Mesenchymal stem cell (in vitro differentiated cells and primary cell): ENCODE measurements around the gene CLMN.

Source experiments
- DNase-seq: peaks from one replicate; pipeline ENCODE4 v3.0.0-alpha.2; 2013
- H2AFZ ChIP-seq: one replicate; pipeline ENCODE4 v1.6.1; 2013; ENCODE audit warnings: low read depth, mild to moderate bottlenecking, control low read depth, inconsistent platforms, low read length, moderate library complexity
- H2AK5ac ChIP-seq: 2 replicates; pipeline ENCODE4 v1.6.1; 2013; ENCODE audit warnings: low read length, moderate library complexity, mild to moderate bottlenecking, inconsistent platforms; ENCODE audit not compliant: severe bottlenecking
- H2BK120ac ChIP-seq: one replicate; pipeline ENCODE4 v1.6.1; 2013; ENCODE audit warnings: low read depth, mild to moderate bottlenecking, inconsistent platforms, low read length, moderate library complexity
- H2BK12ac ChIP-seq, 2 experiments: one replicate each; pipeline ENCODE4 v1.6.1; 2013; ENCODE audit warnings: inconsistent platforms in 2 of 2, low read length in 2 of 2, mild to moderate bottlenecking in 2 of 2, moderate library complexity in 2 of 2, control low read depth in 1 of 2
- H2BK15ac ChIP-seq: one replicate; pipeline ENCODE4 v1.6.1; 2013; ENCODE audit warnings: mild to moderate bottlenecking, low read depth, inconsistent platforms; ENCODE audit not compliant: poor library complexity, severe bottlenecking
- H2BK5ac ChIP-seq: 2 replicates; pipeline ENCODE4 v1.6.1; 2013; ENCODE audit warnings: low read depth, mild to moderate bottlenecking, low read length, control low read depth, inconsistent platforms; ENCODE audit not compliant: poor library complexity, severe bottlenecking
- H3K14ac ChIP-seq, 2 experiments: one replicate each; pipeline ENCODE4 v1.6.1; 2013; ENCODE audit warnings: inconsistent platforms in 2 of 2, low read length in 2 of 2, control low read depth in 1 of 2, mild to moderate bottlenecking in 1 of 2, moderate library complexity in 1 of 2
- H3K18ac ChIP-seq, 2 experiments: one replicate each; pipeline ENCODE4 v1.6.1; 2013; ENCODE audit warnings: inconsistent platforms in 2 of 2, low read length in 2 of 2, control low read depth in 1 of 2, low read depth in 1 of 2, mild to moderate bottlenecking in 1 of 2
- H3K23ac ChIP-seq, 2 experiments: one replicate each; pipeline ENCODE4 v1.6.1; 2013; ENCODE audit warnings: inconsistent platforms in 2 of 2, low read length in 2 of 2, mild to moderate bottlenecking in 2 of 2, moderate library complexity in 2 of 2, control low read depth in 1 of 2
- H3K27ac ChIP-seq: 2 replicates; pipeline ENCODE4 v1.5.1; 2013; ENCODE audit warnings: mild to moderate bottlenecking, moderate library complexity, low read length, control low read depth, inconsistent platforms; ENCODE audit not compliant: poor library complexity, severe bottlenecking
- H3K27me3 ChIP-seq, 2 experiments: 2 replicates each; pipeline versions ENCODE4 v1.6.1 to v1.7.0; 2013; ENCODE audit warnings: low read length in 2 of 2, mild to moderate bottlenecking in 2 of 2, moderate library complexity in 2 of 2, control low read depth in 1 of 2, inconsistent platforms in 1 of 2; ENCODE audit not compliant: control insufficient read depth in 1 of 2, insufficient read depth in 1 of 2
- H3K36me3 ChIP-seq, 2 experiments: 2 replicates each; pipeline versions ENCODE4 v1.6.1 to v1.7.0; 2013; ENCODE audit warnings: low read length in 2 of 2, control low read depth in 1 of 2, inconsistent platforms in 1 of 2, low read depth in 1 of 2, mild to moderate bottlenecking in 1 of 2; ENCODE audit not compliant: insufficient read depth in 2 of 2, control insufficient read depth in 1 of 2
- H3K4ac ChIP-seq, 2 experiments: one replicate each; pipeline ENCODE4 v1.6.1; 2013; ENCODE audit warnings: inconsistent platforms in 2 of 2, low read length in 2 of 2, mild to moderate bottlenecking in 2 of 2, moderate library complexity in 2 of 2, control low read depth in 1 of 2, low read depth in 1 of 2
- H3K4me1 ChIP-seq: 2 replicates; pipeline ENCODE4 v1.6.1; 2013; ENCODE audit warnings: low read depth, low read length, control low read depth; ENCODE audit not compliant: control insufficient read depth, insufficient read depth
- H3K4me2 ChIP-seq: 2 replicates; pipeline ENCODE4 v1.6.1; 2013; ENCODE audit warnings: low read length, mild to moderate bottlenecking, inconsistent platforms; ENCODE audit not compliant: poor library complexity, severe bottlenecking
- H3K4me3 ChIP-seq, 2 experiments: 2 replicates each; pipeline versions ENCODE4 v1.5.1 to v1.7.0; 2013; ENCODE audit warnings: low read length in 2 of 2, mild to moderate bottlenecking in 2 of 2, control low read depth in 1 of 2, low read depth in 1 of 2; ENCODE audit not compliant: insufficient read depth in 1 of 2
- H3K79me1 ChIP-seq: replicated peaks from 2 replicates; pipeline ENCODE4 v1.6.1; 2013; ENCODE audit warnings: mild to moderate bottlenecking, control low read depth, low read length, inconsistent platforms; ENCODE audit not compliant: poor library complexity, severe bottlenecking
- H3K9ac ChIP-seq: 2 replicates; pipeline ENCODE4 v1.7.0; 2013; ENCODE audit warnings: mild to moderate bottlenecking, low read length, moderate library complexity
- H3K9me3 ChIP-seq: 2 replicates; pipeline ENCODE4 v1.7.0; 2013; ENCODE audit warnings: mild to moderate bottlenecking, low read length; ENCODE audit not compliant: control insufficient read depth
- H4K8ac ChIP-seq: one replicate; pipeline ENCODE4 v1.6.1; 2013; ENCODE audit warnings: inconsistent platforms, mild to moderate bottlenecking, low read length, moderate library complexity
- H4K91ac ChIP-seq: one replicate; pipeline ENCODE4 v1.6.1; 2013; ENCODE audit warnings: mild to moderate bottlenecking, low read length, inconsistent platforms
- WGBS: methylation state at CpG from one replicate; pipeline ENCODE4 v1.1.7; 2013; ENCODE audit warnings: mixed read lengths; 5-methylcytosine and 5-hydroxymethylcytosine counted together

Gene CLMN

DNA sequence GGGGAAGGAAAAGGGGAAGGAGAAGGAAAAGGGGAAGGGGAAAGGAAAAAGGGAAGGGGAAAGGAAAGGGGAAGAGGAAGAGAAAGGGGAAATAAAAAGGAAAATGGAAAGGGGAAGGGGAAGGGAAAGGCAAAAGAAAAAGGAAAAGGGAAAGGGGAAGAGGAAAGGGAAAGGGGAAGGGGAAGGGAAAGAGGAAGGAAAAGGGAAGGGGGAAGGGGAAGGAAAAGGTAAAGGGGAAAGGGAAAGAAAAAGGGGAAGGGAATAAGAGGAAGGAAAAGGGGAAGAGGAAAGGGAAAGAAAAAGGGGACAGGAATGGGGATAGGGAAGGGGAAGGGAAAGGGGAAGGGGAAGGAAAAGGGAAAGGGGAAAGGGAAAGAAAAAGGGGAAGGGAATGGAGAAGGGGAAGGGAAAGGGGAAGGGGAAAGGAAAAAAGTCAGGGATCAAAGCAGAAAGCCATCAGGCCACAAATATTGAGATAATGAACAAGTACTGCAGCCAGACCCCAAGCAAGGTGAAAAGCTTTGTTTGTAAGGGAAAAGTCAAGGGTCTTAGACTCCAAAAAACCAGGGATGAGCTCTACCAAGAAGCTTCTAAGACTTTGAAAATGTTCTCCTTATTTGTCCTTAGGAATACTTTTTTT lies 182.4 kb downstream of the CLMN start:
- Histone ChIP-seq H3K4me1 (peaks cover 3% of the 10 kb centered on the region), H2BK15ac (no peak overlapping the region), H2BK12ac (no peak overlapping the region), H4K8ac (no peak overlapping the region), H3K9me3 (no peaks in the 10 kb centered on the region), H3K4me3 (no peak overlapping the region), H3K18ac (no peak overlapping the region), H2BK5ac (no peak overlapping the region), H2AFZ (no peak overlapping the region), H3K23ac (no peak overlapping the region), H3K36me3 (peaks cover 0 to 11% of the 10 kb centered on the region in 2 experiments), H3K4me2 (no peak overlapping the region), H3K27ac (no peak overlapping the region), H3K14ac (no peak overlapping the region), H3K9ac (peak overlapping the region; percentile 71), H3K79me1 (peaks cover 13% of the 10 kb centered on the region), H3K4ac (no peak overlapping the region), H3K27me3 (no peaks in the 10 kb centered on the region), H4K91ac (no peak overlapping the region), H2BK120ac (no peak overlapping the region), H2AK5ac (no peak overlapping the region)
- no peak for DNase-seq

DNA sequence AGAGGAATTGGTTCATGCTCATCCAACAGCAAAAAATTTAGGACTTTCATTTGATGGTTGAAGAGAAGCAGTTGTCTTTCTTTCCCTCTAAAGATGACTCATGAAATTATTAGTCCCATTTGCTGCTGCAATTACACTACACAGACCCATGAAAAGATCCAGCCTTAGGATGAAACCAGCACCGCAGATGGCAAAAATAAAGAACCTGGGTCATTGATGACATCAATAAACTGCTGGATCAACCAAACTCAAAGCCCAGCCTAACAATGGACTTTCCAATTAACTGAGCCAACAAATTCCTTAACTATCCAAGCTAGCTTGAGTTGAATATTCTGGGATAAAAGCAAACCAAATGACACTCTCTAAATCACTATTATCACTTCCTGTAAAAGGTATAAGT lies 183.1 kb downstream of the CLMN start:
- no peaks in the 10 kb centered on the region for H3K9me3 ChIP-seq
- H2BK12ac ChIP-seq: no peak overlapping the region
- H3K27me3 ChIP-seq: no peaks in the 10 kb centered on the region
- no peak overlapping the region for H2BK120ac ChIP-seq
- H4K91ac ChIP-seq: no peak overlapping the region
- H3K4me3 ChIP-seq: no peak overlapping the region
- 100% methylated on average over 1 of the region's 1 CpG for WGBS
- DNase-seq: peak; percentile 24
- no peak overlapping the region for H2AK5ac ChIP-seq
- H3K27ac ChIP-seq: no peak overlapping the region
- no peak overlapping the region for H3K14ac ChIP-seq
- H3K9ac ChIP-seq: no peak overlapping the region
- peak overlapping the region; percentile 28 for H2BK15ac ChIP-seq
- H2BK5ac ChIP-seq: no peak overlapping the region
- no peak overlapping the region for H3K23ac ChIP-seq
- no peak overlapping the region for H3K4me2 ChIP-seq
- H3K18ac ChIP-seq: no peak overlapping the region
- peaks cover 3% of the 10 kb centered on the region for H3K4me1 ChIP-seq
- H3K36me3 ChIP-seq: peaks cover 0 to 16% of the 10 kb centered on the region in 2 experiments
- no peak overlapping the region for H4K8ac ChIP-seq
- H3K79me1 ChIP-seq: peaks cover 13% of the 10 kb centered on the region
- no peak overlapping the region for H3K4ac ChIP-seq
- H2AFZ ChIP-seq: no peak overlapping the region

DNA sequence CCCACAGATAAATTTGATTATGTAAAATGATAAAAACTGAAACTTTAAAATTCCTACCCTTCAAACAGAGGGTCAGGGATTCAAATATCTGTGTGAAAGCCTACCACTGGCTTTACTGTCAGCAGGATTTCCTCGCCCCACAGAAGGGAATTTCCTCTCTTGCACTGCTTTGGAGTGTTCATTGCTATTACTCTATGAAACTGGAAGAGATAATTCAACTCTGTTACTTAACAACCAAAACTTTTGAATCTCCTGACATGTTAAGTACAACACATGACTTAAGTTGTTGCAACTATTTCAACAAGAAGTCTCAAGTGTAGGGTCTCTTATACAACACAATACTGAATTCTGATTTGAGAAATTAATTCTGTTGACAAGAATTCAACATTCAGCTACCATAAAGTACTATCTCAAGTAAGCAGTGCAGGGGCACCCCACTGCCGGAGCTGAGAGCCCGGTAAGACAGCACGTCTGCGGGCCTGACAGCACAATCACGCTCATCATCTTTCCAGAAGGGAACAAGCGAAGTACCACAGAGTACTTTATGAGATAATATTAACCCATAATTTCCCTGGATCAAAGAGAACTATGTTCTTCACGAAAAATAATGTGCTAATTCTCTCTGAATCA lies 185.3 kb downstream of the CLMN start:
- no peak overlapping the region for H3K27ac ChIP-seq
- H3K9ac ChIP-seq: no peak overlapping the region
- no peak overlapping the region for H2BK5ac ChIP-seq
- no peak overlapping the region for H3K14ac ChIP-seq
- H3K4me3 ChIP-seq: no peak overlapping the region
- no peak overlapping the region for H4K91ac ChIP-seq
- H3K27me3 ChIP-seq: no peaks in the 10 kb centered on the region
- H3K18ac ChIP-seq: peak overlapping the region in 1 of 2 experiments; percentile 9
- H3K4ac ChIP-seq: no peak overlapping the region
- H3K9me3 ChIP-seq: no peaks in the 10 kb centered on the region
- no peak overlapping the region for H4K8ac ChIP-seq
- 95% methylated on average over 8 of the region's 8 CpGs for WGBS
- no peak overlapping the region for H2BK15ac ChIP-seq
- H3K79me1 ChIP-seq: peaks cover 16% of the 10 kb centered on the region
- DNase-seq: peak; percentile 80
- H3K4me2 ChIP-seq: no peak overlapping the region
- H2BK120ac ChIP-seq: no peak overlapping the region
- H3K4me1 ChIP-seq: peaks cover 3% of the 10 kb centered on the region
- H3K23ac ChIP-seq: no peak overlapping the region
- peaks cover 0 to 35% of the 10 kb centered on the region in 2 experiments for H3K36me3 ChIP-seq
- no peak overlapping the region for H2AK5ac ChIP-seq
- no peak overlapping the region for H2BK12ac ChIP-seq
- H2AFZ ChIP-seq: no peak overlapping the region

DNA sequence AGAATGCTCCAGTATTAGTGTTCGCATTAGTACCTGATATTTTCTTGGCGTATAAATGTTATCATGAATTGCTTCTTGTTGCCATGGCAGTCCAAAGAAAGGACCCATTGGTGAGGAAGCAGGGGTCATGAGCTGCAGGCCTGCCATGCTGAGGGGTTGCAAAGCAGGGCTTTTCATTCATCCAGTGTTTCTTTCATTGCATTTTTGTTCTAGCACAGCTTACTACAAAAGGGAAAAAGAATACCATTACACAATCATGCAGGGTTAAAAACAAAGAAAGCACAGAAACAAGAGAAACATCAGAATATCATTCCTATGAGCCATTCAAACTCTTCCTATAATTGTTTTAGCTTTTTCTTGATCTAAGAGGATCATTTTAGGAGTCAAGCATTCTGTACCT lies 186.4 kb downstream of the CLMN start:
- Histone ChIP-seq H3K79me1 (peaks cover 16% of the 10 kb centered on the region), H3K4ac (no peak overlapping the region), H3K9ac (no peak overlapping the region), H3K18ac (no peak overlapping the region), H3K27me3 (no peaks in the 10 kb centered on the region), H3K14ac (no peak overlapping the region), H2BK12ac (no peak overlapping the region), H2BK5ac (no peak overlapping the region), H2BK120ac (no peak overlapping the region), H3K9me3 (no peaks in the 10 kb centered on the region), H3K23ac (no peak overlapping the region), H2AK5ac (no peak overlapping the region), H3K27ac (no peak overlapping the region), H3K4me2 (no peak overlapping the region), H3K4me1 (peaks cover 3% of the 10 kb centered on the region), H2AFZ (no peak overlapping the region), H3K4me3 (no peak overlapping the region), H2BK15ac (no peak overlapping the region), H4K8ac (no peak overlapping the region), H3K36me3 (peaks cover 0 to 47% of the 10 kb centered on the region in 2 experiments), H4K91ac (no peak overlapping the region)
- no peak for DNase-seq
- WGBS: 100% methylated on average over 2 of the region's 2 CpGs
